DND-41 (cell line): ENCODE data around the gene MAP3K5.
"Not testable (repeated sequence)": the region's sequence is repeated elsewhere in the genome, so short reads cannot be mapped to it uniquely, and the experiment has no call there.

Experiments
- EZH2 ChIP-seq: IDR thresholded peaks from 3 replicates; pipeline ENCODE4 v1.6.1; 2012; ENCODE audit warnings: borderline replicate concordance, low read depth, mild to moderate bottlenecking, moderate library complexity, low read length, inconsistent platforms; ENCODE audit not compliant: severe bottlenecking
- TF ChIP-seq, protein P1 (sequence below): IDR thresholded peaks from 2 replicates; pipeline ENCODE4 v1.5.1; 2012; ENCODE audit warnings: borderline replicate concordance, low read length, moderate library complexity, mild to moderate bottlenecking; ENCODE audit not compliant: poor library complexity, severe bottlenecking; ENCODE audit errors: extremely low read depth

GRCh38 chr6:136584290-136584689 is 208.0 kb downstream of the MAP3K5 start:
- TF ChIP-seq, protein P1, sequence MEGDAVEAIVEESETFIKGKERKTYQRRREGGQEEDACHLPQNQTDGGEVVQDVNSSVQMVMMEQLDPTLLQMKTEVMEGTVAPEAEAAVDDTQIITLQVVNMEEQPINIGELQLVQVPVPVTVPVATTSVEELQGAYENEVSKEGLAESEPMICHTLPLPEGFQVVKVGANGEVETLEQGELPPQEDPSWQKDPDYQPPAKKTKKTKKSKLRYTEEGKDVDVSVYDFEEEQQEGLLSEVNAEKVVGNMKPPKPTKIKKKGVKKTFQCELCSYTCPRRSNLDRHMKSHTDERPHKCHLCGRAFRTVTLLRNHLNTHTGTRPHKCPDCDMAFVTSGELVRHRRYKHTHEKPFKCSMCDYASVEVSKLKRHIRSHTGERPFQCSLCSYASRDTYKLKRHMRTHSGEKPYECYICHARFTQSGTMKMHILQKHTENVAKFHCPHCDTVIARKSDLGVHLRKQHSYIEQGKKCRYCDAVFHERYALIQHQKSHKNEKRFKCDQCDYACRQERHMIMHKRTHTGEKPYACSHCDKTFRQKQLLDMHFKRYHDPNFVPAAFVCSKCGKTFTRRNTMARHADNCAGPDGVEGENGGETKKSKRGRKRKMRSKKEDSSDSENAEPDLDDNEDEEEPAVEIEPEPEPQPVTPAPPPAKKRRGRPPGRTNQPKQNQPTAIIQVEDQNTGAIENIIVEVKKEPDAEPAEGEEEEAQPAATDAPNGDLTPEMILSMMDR: not testable (repeated sequence)
- not testable (repeated sequence) for TF ChIP-seq EZH2
